Measurements from ENCODE around the gene MPV17L.
"Not testable (repeated sequence)": the region's sequence is repeated elsewhere in the genome, so short reads cannot be mapped to it uniquely, and the experiment has no call there.

Gene MPV17L

GRCh38 chr16:15395631-15396508, at the start of gene MPV17L:
Gene MPV17L, plus strand, starts transcription at chr16:15395754. Its CDS starts 144 bp downstream, at chr16:15395898.
- not testable (repeated sequence) for DNase-seq (ENCODE audit: low read depth in 2 of 2)

DNA sequence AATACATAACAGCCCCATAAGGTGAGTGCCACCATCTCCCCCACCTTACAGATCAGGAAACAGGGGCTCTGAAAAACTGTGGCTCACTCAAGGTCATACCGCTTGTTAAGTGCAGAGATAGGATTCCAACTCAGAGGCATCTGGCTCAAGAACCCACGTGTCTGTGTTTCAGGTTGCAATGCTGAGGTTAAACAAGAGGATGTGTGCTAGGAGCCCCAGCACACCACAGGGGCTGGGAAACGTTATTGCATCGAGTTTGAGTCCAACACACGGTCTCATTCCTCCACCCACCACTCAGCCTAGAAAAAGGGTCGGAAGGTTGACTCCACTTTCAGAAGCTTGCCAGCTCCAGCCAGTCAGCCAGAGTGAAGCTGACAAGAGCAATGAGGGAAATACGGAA, 46.8 kb upstream of the MPV17L start:
- not testable (repeated sequence) for DNase-seq (ENCODE audit: low read depth in 2 of 2)

- DNase-seq (ENCODE audit: low read depth in 2 of 2), result not testable (repeated sequence)
Measured at GRCh38 chr16:15351251-15351650, 44.3 kb upstream of the MPV17L start.

DNA sequence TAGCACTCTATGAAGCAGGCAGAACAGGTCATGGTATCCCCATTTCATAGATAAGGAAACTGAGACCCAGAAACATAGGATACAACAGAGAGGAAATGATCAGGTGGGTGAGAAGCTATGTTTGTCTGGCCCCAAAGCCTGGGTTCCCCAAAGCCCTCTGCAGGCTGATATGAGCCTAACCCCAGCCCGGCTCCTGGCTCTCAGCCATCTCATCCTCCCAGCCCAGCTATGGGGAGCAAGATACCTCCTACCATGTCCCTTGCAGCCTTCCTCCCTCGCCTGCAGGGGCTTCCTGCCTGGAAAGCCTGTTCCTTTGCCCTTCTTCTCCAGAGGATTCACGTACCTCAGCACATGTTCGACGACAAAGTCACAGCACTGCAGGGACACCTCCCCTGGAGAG, 43.8 kb upstream of the MPV17L start:
- DNase-seq (ENCODE audit: low read depth in 2 of 2), result not testable (repeated sequence)

- DNase-seq (ENCODE audit: low read depth in 2 of 2), result not testable (repeated sequence)
Measured at GRCh38 chr16:15352852-15353251, 42.7 kb upstream of the MPV17L start.

- not testable (repeated sequence) for DNase-seq (ENCODE audit: low read depth in 2 of 2)
Measured at GRCh38 chr16:15354846-15355245, 40.7 kb upstream of the MPV17L start.

GRCh38 chr16:15357495-15357894, 38.1 kb upstream of the MPV17L start:
- DNase-seq (ENCODE audit: low read depth in 2 of 2), result not testable (repeated sequence)

GRCh38 chr16:15378194-15378593, 17.4 kb upstream of the MPV17L start, which contains the start of gene NPIPA5:
Gene NPIPA5, minus strand, starts transcription at chr16:15378294. Its CDS starts 0 bp downstream, at chr16:15378294.
- not testable (repeated sequence) for DNase-seq (ENCODE audit: low read depth in 2 of 2)

- not testable (repeated sequence) for DNase-seq (ENCODE audit: low read depth in 2 of 2)
Measured at GRCh38 chr16:15382810-15383209, 12.7 kb upstream of the MPV17L start.

- DNase-seq (ENCODE audit: low read depth in 2 of 2), result not testable (repeated sequence)
Measured at GRCh38 chr16:15388060-15388459, 7.5 kb upstream of the MPV17L start.

- DNase-seq (ENCODE audit: low read depth in 2 of 2), result not testable (repeated sequence)
Measured at GRCh38 chr16:15389916-15390315, 5.6 kb upstream of the MPV17L start.

DNA sequence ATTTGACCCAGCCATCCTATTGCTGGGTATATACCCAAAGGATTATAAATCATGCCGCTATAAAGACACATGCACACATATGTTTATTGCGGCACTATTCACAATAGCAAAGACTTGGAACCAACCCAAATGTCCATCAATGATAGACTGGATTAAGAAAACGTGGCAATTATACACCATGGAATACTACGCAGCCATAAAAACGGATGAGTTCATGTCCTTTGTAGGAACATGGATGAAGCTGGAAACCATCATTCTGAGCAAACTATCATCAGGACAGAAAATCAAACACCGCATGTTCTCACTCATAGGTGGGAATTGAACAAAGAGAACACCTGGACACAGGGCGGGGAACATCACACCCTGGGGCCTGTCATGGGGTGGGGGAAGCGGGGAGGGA, 2.5 kb upstream of the MPV17L start:
- DNase-seq (ENCODE audit: low read depth in 2 of 2), result not testable (repeated sequence)

DNA sequence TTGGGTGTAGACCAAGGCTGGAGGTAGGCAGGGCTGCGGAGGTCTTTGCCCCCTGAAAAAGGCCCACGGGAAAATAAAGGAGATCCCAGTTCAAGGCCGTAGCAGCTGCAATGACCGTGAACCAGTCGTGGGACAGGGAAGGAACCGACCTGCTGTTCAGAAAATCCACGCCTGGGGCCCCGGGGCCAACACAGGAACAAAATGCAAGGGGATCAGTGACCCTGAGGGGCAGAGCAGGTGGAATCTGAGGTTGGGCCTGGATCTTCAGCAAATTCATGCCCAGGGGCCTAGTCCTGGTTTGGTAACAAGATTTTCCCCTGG, 915 bp downstream of the MPV17L start:
- DNase-seq (ENCODE audit: low read depth in 2 of 2), result not testable (repeated sequence)

GRCh38 chr16:15396948-15397594, 1.5 kb downstream of the MPV17L start:
- DNase-seq (ENCODE audit: low read depth in 2 of 2), result no peak

- no peak for DNase-seq (ENCODE audit: low read depth in 2 of 2)
Measured at GRCh38 chr16:15398618-15399316, 3.2 kb downstream of the MPV17L start.

DNA sequence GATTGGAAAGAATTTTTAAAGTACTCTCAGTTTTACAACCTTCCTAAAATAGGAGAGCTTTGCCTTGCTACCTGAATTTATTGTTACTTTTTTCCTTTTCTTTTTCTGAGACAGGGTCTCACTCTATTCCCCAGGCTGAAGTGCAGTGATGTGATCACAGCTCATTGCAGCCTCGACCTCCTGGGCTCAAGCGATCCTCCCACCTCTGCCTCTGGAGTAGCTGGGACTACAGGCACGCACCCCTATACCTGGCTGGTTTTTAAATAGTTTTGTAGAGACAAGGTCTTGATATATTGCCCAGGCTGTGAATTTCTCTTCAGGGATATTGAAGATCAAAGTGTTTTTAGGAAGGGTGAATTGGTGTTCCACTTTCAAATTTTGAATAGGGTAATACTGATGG, 3.8 kb downstream of the MPV17L start:
- no peak for DNase-seq (ENCODE audit: low read depth in 2 of 2)

DNA sequence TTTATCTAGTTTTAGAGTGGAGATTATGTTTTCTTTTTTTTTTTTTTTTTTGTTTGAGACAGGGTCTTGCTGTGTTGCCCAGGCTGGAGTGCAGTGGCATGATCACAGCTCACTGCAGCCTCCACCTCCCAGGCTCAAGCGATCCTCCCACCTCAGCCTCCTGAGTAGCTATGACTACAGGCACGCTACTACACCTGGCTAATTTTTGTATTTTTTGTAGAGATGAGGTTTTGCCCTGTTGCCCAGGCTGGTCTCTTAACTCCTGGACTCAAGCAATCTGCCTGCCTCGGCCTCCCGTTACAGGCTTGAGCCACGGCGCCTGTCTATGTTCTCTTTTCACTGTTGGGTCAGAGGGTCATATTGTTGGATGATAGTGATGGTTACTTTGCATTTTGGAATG, 4.8 kb downstream of the MPV17L start:
- DNase-seq (ENCODE audit: low read depth in 2 of 2), result not testable (repeated sequence)

DNA sequence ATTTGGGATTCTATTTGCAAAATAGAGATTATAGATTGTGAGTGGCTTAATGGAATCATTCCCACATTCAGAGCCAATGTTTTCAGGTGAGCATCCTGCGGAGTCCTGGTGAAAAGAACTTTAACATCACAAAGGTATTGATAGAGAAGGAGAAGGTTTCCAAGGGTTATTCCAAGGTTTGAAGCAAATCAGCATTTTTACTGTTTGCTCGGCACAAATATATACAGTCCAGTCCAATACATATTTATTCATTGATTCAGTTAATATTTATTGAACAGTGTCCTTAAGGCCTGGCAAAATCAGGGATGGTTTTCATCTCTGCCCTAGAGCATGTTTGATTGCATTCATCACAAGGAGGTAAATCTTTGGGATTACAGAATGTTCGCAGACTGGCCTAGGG, 6.4 kb downstream of the MPV17L start:
- no peak for DNase-seq (ENCODE audit: low read depth in 2 of 2)

GRCh38 chr16:15403392-15403995, 7.9 kb downstream of the MPV17L start:
- DNase-seq (ENCODE audit: low read depth in 2 of 2), result no peak

DNA sequence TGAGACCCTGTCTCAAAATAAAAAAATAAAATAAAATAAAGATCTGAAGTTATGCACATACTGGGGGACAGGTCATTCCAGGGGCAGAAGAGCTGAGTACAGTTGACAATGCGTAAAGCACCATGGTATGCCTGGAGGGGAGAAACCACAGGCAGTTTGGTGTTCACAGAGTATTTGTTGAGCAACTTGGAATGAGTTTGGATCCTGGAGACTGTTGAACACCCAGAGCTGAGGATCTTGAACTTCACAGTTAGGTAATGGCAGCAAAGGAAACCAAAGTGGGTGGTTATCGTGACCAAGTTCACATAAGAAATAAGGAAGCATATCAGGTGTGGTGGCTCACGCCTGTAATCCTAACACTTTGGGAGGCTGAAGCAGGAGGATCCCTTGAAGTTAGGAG, 8.5 kb downstream of the MPV17L start:
- DNase-seq (ENCODE audit: low read depth in 2 of 2), result not testable (repeated sequence)

GRCh38 chr16:15404792-15405191, 9.2 kb downstream of the MPV17L start:
- no peak for DNase-seq (ENCODE audit: low read depth in 2 of 2)

- not testable (repeated sequence) for DNase-seq (ENCODE audit: low read depth in 2 of 2)
Measured at GRCh38 chr16:15407756-15408155, 12.2 kb downstream of the MPV17L start.

All from stimulated activated CD4-positive, alpha-beta T cell treated with anti-CD3 and anti-CD28 coated beads, Interleukin-1b, Interleukin-23, amount 100 ng/mL, for 1 hour (primary cell).